GM18951 (cell line): ENCODE results near the gene TIMP3.

Experiments used
- POLR2A ChIP-seq: IDR thresholded peaks from 4 replicates; pipeline ENCODE4 v1.6.1; 2011; ENCODE audit warnings: mild to moderate bottlenecking; ENCODE audit not compliant: insufficient read length, insufficient read depth; ENCODE audit errors: extremely low read depth
- in situ Hi-C: fragments of 300-500 bp; cut with MboI; formaldehyde crosslinking; loops from one replicate; pipeline ENCODE4 v1.12.0; 2022; ENCODE audit warnings: low sequenced_read_pairs, mixed read lengths, inconsistent platforms; ENCODE audit not compliant: unreplicated experiment

TIMP3 gene

GRCh38 chr22:32836280-32837123 lies 35.0 kb downstream of the TIMP3 start:
- in situ Hi-C loops: no loop called here
- TF ChIP-seq POLR2A: no peak

DNA sequence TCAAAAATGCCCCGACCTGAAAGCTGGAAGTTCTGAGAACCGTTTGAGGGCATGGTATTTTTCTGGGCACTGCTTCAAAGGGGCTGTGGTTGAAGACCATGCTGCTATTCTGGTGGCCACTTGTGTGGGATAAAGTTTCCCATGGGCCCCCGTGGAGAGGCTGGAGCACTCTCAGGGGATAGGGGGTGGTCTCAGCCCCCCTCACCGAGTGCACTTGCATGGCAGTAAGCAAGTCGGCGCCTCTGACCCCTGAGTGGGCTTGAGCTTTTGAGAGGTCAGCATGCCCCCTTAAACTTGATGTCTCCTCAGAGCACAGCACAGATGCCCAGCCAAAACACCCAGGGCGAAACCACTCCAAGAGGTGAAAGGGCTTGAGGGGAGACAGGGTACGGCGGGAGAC lies 35.6 kb downstream of the TIMP3 start:
- in situ Hi-C loops: no loop called here

GRCh38 chr22:32837803-32838202 lies 36.3 kb downstream of the TIMP3 start:
- no peak for TF ChIP-seq POLR2A
- in situ Hi-C loops: no loop called here

More for the DNA sequence above, 35.6 kb downstream of the TIMP3 start:
- no peak for TF ChIP-seq POLR2A

- in situ Hi-C loops: no loop called here
- no peak for TF ChIP-seq POLR2A
Observed at GRCh38 chr22:32839831-32840584, 38.5 kb downstream of the TIMP3 start.

GRCh38 chr22:32841175-32841574 lies 39.7 kb downstream of the TIMP3 start:
- TF ChIP-seq POLR2A: no peak
- in situ Hi-C loops: no loop called here

DNA sequence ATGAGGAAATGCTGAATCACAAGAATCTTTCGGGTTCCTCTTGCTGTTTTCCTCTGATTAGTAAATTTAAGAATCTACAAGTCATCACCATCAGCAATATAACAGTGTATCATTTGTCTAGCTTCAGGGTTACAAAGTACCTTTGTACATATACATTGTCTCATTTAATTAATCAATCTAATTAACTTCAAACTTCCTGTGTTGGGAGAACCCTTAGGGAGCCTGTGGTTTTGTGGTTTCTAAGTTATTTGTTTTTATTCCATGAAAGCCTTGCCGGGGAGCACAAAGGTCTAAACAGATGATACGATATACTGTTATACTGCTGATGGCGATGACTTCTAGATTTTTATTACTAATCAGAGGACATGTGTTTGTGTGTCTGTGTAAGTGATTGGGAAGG lies 41.0 kb downstream of the TIMP3 start:
- in situ Hi-C loops: no loop called here
- TF ChIP-seq POLR2A: no peak

DNA sequence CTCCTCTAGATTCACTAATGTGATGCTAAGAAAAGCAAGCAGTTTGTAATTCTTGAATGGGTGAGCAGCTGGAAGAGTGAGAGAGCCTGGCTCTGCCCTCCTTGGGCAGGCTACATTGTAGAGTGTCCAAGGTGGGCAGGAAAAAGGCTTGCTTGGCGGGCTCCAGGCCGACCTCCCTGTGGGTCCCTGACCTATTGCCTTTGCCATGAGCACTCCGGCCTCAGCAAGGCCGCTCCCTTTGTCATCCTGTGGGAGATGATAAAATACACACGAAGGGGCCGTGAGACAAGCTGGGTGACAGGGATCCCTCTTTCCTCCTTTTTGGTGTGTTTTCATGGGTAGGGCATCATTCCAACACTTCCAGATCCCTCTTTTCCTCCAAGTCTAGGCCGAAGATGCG lies 41.8 kb downstream of the TIMP3 start:
- TF ChIP-seq POLR2A: no peak
- in situ Hi-C loops: no loop called here

DNA sequence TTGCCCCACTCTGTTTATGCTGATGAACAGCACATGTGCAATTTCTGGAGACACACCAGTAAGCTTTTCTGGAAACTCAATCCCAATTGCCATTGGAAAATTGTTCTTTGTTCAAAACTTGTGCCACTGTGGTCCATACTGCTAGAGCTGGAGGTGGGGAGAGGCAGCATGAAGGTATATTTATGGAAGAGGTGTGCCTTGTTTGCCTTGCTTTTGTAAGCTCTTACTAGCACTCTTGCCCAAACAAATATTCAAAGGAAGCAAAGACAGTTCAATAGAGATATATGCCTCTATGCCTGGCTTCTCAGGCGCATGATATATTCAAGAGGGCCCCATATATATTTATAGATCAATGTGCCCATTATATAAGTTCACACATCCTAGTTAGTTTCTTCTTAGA lies 42.7 kb downstream of the TIMP3 start:
- TF ChIP-seq POLR2A: no peak
- in situ Hi-C loops: no loop called here

- in situ Hi-C loops: no loop called here
Observed at GRCh38 chr22:32846780-32847491, 45.4 kb downstream of the TIMP3 start.

DNA sequence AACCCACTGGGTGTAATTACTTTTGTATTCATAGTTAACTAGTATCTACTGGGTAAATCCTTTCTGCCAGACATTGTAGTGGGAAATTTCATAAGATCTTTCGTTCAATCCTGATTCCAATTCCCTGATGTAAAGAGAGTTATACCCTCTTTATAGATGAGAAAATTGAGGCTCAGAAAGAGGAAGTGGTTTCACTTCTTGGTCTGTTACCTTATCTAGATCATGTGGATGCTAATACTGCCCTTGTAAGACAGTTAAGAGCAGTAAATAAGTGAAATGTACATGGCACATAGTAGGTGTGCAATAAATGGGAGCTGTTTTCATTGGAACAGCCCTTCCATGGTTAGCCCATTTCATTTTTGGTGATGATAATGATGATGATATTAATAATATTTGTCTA lies 46.7 kb downstream of the TIMP3 start:
- no peak for TF ChIP-seq POLR2A

More at GRCh38 chr22:32846780-32847491, 45.4 kb downstream of the TIMP3 start:
- TF ChIP-seq POLR2A: no peak

DNA sequence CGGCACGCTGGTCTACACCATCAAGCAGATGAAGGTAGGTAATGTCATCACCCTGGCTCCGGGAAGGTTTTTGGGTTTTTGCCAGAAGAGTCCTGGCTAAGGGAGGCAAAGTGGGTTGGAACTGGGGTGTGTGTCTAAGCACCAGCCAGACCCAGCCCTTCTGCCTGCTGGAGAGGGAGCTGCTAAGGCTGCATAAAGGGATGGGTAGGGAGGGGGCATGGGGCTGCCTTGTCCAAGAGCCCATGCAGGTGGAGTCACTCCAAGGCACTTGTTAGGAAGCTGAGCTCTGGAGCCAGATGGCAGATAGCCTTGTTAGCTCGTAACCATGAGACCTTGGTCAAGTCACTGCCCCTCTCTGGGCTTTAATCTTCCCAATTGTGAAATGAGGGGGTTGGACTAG lies 48.0 kb downstream of the TIMP3 start:
- no peak for TF ChIP-seq POLR2A

More for the DNA sequence above, 46.7 kb downstream of the TIMP3 start:
- in situ Hi-C loops: no loop called here

DNA sequence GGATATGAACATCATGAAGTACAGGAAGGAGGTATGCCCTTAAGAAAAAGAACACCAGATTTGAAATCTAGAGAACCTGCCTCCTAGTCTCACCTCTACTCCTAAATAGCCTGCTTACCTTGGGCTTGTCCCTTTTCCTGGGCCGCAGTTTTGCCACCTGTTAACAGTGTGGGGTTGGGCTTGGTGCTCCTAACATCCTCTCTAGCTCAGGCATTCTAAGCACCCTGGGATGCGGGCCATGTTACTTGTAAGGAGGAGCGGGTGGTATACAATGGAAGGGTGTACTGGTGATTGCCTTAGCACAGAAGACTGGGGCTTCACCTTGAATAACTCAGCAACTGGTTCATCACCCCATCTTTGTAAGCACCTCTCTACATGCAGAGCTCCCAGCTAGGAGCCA lies 48.7 kb downstream of the TIMP3 start:
- TF ChIP-seq POLR2A: no peak
- in situ Hi-C loops: no loop called here

More for the DNA sequence above, 48.0 kb downstream of the TIMP3 start:
- in situ Hi-C loops: no loop called here
